NCI-H345 treated with DMSO at 0.1 percent for 48 hours (cell line): Measurements from ENCODE around the gene UCKL1.

Experiments used
- DNase-seq: peaks from one replicate; lab custom pipeline; 2025; ENCODE audit not compliant: unreplicated experiment; lab: John Stamatoyannopoulos, UW

Gene UCKL1

GRCh38 chr20:63892402-63892801, 63.8 kb downstream of the UCKL1 start:
- no peak for DNase-seq

DNA sequence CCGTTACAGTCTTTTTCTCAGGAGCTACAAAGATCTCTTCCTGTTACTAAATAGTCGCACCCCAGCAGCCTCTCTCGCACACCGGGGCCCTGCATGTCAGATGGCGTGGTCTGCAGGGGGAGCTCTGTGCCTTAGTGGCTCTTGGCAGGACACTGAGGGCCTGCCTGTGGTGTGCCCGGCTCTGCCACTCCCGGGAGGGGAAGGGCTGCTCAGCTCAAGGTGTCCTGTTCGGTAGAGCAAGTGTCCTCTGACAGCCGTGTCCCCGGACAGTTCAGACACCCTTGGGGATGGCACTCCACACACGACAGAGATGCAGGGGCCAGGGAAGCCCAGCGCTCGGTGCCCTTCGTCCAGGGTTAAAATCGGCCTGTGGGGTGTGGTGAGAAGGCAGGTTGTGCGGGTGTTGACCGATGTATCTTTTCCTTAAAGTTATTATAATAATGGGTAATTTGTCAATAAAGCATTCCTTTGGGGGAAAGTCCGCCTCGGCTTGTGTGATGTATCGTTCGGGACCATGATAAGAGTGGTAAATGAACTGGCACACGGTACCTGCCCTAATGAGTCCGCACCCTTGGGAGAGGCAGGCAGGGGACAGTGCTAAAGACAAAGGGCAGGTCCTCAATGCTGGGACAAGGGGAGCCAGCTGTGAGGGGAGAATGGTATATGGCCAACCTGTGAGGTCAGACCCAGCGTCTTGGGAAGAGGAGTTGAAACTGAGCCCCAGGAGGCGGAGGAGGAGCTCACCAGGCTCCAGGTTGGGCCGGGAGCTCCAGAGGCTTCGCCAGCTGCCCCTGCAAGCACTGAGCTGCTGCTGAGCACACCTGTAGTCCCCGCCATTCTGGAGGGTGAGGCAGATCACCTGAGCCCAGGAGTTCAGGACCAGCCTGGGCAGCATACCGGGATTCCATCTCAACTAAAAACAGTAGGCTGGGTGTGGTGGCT, 64.9 kb downstream of the UCKL1 start:
- no peak for DNase-seq

DNA sequence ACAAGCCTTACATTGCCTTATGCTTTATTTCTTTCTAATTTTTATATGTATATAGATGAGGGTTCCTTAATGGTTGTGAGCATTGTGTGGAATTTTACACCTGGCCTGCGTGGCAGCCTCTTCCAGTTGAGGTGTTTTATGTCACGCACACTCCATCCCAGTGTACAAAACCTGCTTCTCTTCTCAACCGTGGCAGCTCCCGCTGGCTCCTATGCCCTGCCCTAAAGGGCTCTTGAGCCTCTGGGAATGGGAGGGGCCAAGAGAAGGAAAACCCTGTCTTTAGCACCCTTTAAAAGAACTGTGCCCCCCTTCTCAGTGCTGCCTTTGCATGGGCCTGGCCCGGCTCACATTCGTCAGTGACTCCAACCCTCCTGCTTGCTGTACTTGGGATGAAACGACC, 65.6 kb downstream of the UCKL1 start:
- DNase-seq, result no peak

GRCh38 chr20:63890201-63890576, 66.0 kb downstream of the UCKL1 start:
- no peak for DNase-seq
